ENCODE results near the gene SLC16A3. TPM values are rescaled to one million over a fixed set of nuclear protein-coding genes. Genes with fewer than 3 reads are reported as not detected.

The SLC16A3 gene
- 87.9 and 172 TPM in 2 replicates for total RNA-seq

DNA sequence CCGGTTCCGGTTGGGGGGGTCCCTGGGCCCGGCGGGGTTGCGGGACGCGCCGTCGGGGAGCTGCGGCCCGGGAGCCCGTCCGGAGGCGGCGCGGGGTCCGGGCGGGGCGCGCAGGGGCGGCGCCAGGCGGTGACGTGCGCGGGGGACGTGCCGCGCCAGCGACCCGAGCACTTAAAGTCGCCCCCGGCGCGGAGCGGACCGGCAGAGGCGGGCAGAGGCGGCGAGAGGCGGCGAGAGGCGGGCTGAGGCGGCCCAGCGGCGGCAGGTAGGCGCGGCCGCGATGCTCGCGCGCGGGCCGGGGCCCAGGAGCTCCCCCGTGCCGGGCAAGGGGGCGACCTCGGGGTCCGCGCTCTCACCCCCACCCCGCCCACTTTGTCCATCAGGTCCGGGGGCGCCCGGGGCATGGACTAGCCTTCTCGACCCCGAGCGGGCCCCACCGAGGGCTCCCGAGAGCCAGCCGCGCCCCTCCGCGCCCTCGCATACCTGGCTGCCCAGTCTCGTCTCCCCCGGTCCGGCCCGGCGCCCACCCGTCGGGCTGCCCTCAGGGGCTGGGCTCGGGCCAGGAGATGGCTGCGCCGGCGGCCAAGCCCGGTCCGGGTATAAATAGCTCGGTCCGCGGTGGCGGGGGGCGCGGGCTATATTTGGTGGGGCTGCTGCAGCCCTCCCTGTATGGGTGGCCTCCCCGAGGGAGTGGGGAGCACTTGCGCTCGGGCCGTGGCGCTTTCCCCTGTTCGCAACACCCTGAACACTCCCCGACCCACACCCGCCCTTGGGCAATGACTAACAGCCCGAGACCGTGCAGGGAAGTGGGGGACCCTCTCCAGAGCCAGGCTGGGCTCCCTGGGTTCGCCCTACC is at the start of gene SLC16A3:
Gene SLC16A3, plus strand, starts transcription at position 201 of the 856 bp plus-strand sequence. CDS start 6,967 bp downstream, outside the sequence.

GRCh38 chr17:82212331-82213250 is 16.3 kb upstream of the SLC16A3 start, which contains the start of gene CCDC57:
Gene CCDC57, minus strand, starts transcription at chr17:82212842. Its CDS starts 10,898 bp downstream, at chr17:82201944.

GRCh38 chr17:82273327-82274133 is 44.7 kb downstream of the SLC16A3 start, which contains the start of gene CSNK1D:
Gene CSNK1D, minus strand, starts transcription at chr17:82273700. Its CDS starts 319 bp downstream, at chr17:82273381.

Other genes starting within 250 kb of the SLC16A3 start
- 13.7 and 40.7 TPM in 2 replicates for gene CENPX, start 206.2 kb upstream of the SLC16A3 start, total RNA-seq
- 13.0 and 18.0 TPM in 2 replicates for gene LRRC45, start 205.7 kb upstream of the SLC16A3 start, total RNA-seq
- gene RAC3, start 197.4 kb upstream of the SLC16A3 start, total RNA-seq = 19.3 and 31.4 TPM in 2 replicates
- gene DCXR, start 191.3 kb upstream of the SLC16A3 start, total RNA-seq = 67.1 and 71.8 TPM in 2 replicates
- 33.0 and 46.5 TPM in 2 replicates for gene RFNG, start 177.2 kb upstream of the SLC16A3 start, total RNA-seq
- gene GPS1, start 177.1 kb upstream of the SLC16A3 start, total RNA-seq = 87.2 and 180 TPM in 2 replicates
- 54.2 and 70.5 TPM in 2 replicates for gene DUS1L, start 163.2 kb upstream of the SLC16A3 start, total RNA-seq
- 67.1 and 186 TPM in 2 replicates for gene FASN, start 130.8 kb upstream of the SLC16A3 start, total RNA-seq
- 18.2 and 31.0 TPM in 2 replicates for gene CCDC57, start 16.2 kb upstream of the SLC16A3 start, total RNA-seq
- 51.4 and 65.6 TPM in 2 replicates for gene CSNK1D, start 44.7 kb downstream of the SLC16A3 start, total RNA-seq
- gene CD7, start 88.6 kb downstream of the SLC16A3 start, total RNA-seq = not detected in 2 replicates
- gene SECTM1, start 104.7 kb downstream of the SLC16A3 start, total RNA-seq = 0.65 and 11.0 TPM in 2 replicates
- gene TEX19, start 130.2 kb downstream of the SLC16A3 start, total RNA-seq = under 0.01 and 0.11 TPM in 2 replicates
- gene UTS2R, start 142.7 kb downstream of the SLC16A3 start, total RNA-seq = not detected in 2 replicates
- 15.2 and 27.9 TPM in 2 replicates for gene HEXD, start 189.3 kb downstream of the SLC16A3 start, total RNA-seq
- gene OGFOD3, start 189.5 kb downstream of the SLC16A3 start, total RNA-seq = 38.5 and 39.5 TPM in 2 replicates
- gene CYBC1, start 221.7 kb downstream of the SLC16A3 start, total RNA-seq = 61.7 and 67.1 TPM in 2 replicates
- gene NARF, start 229.7 kb downstream of the SLC16A3 start, total RNA-seq = 65.6 and 65.7 TPM in 2 replicates